ENCODE data around the gene ING3. TPM values are rescaled to one million over a fixed set of nuclear protein-coding genes. Genes with fewer than 3 reads are reported as not detected.
A peak's percentile ranks its signal among the peaks of the same experiment; 100 is the strongest.

ING3 gene
- total and polyA plus RNA-seq, 2 donors (not counting 3 experiments of a cell fraction or from before 2014, with no cell fraction given), result 8.7 to 19.6 TPM

DNA sequence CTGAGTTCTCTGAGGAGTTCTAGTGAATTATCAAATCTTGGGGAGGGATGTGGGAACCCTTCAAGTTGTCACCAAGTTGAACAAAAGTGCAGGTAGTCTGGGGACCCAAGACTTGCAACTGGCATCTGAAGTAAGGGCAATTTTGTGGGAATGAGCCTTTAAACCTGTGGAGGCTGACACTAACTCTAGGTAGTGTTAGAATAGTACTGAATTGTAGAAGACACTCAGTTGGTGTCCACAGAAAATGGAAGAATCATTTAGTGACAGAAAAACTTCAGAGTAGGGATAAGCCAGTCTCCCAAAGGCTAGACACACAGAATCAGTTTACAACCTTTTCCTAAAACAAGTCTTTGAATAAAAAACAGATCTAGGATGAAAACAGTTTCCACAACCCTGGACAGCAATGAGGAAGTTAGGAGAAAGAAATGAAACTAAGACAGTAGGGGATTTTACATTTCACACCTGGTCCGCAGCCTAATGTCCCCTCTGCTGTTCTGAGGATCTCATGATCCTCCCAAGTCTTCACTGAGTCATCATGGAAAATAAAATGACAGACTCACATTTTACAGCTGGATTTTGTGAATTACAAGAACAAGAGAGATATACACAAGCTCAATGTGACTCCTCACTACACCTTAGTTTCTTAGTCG, 23.0 kb upstream of the ING3 start:
- peak overlapping the region; percentile 31 for H2AFZ ChIP-seq (ENCODE audit: low read depth, low read length)
- dilution Hi-C loops (cut with MboI; ENCODE audit: extremely low pct_ligation_motif_present, low sequenced_read_pairs), result no loop called here
- H3K27me3 ChIP-seq (ENCODE audit: control insufficient read depth in 2 of 2, insufficient read depth in 2 of 2, low read length in 2 of 2), result no peaks in the 10 kb centered on the region
- no peaks in the 10 kb centered on the region for H3K9me3 ChIP-seq (replicated peaks; ENCODE audit: control insufficient read depth, insufficient read depth, low read length)
- no peaks in the 10 kb centered on the region for H3K9me1 ChIP-seq (replicated peaks; ENCODE audit: control insufficient read depth, extremely low read depth, insufficient read depth, low read length)
- intact Hi-C loops (cut with micrococcal nuclease), result no loop called here
- ChIA-PET CTCF (interaction anchor here (1.1 to 2.1 kb wide), 3 partner anchors 14 to 130 kb away, joined by 3 to 6 read pairs (median 4); partner anchors contain the start of gene ING3), POLR2A (no interaction called here)
- no peaks in the 10 kb centered on the region for H3K79me2 ChIP-seq (ENCODE audit: control insufficient read depth, insufficient read depth, low read length)
- no TSS peak for BruUV-seq (replicated peaks)
- H3K9ac ChIP-seq (replicated peaks; ENCODE audit: extremely low read depth, insufficient read depth, low read length), result no peak overlapping the region
- no peak for TF ChIP-seq CTCF (IDR thresholded peaks at IDR 0.05; ENCODE audit: extremely low read depth in 1 of 2, insufficient read depth in 1 of 2, low read depth in 1 of 2, low read length in 2 of 2)
- no peak for TF ChIP-seq JUN (IDR thresholded peaks at IDR 0.05; ENCODE audit: borderline replicate concordance, insufficient read depth, insufficient read length, low read depth)
- no peak for TF ChIP-seq EZH2 (IDR thresholded peaks at IDR 0.05; ENCODE audit: borderline replicate concordance, low read depth, low read length, severe bottlenecking)
- TF ChIP-seq FOS (IDR thresholded peaks at IDR 0.05; ENCODE audit: borderline replicate concordance, insufficient read depth, low read length), result no peak
- TF ChIP-seq MYC (IDR thresholded peaks at IDR 0.05; ENCODE audit: low read depth, low read length), result no peak
- peaks cover 27% of the 10 kb centered on the region for H3K4me1 ChIP-seq (ENCODE audit: control insufficient read depth, extremely low read depth, insufficient read depth, low read length)
- H3K27ac ChIP-seq (ENCODE audit: insufficient read depth, low read depth, low read length), result no peak overlapping the region
- H3K36me3 ChIP-seq (ENCODE audit: control insufficient read depth in 2 of 2, extremely low read depth in 1 of 2, insufficient read depth in 2 of 2, low read length in 2 of 2), result no peaks in the 10 kb centered on the region
- H4K20me1 ChIP-seq (replicated peaks; ENCODE audit: control insufficient read depth, extremely low read depth, insufficient read depth, low read length), result no peaks in the 10 kb centered on the region
- no peak overlapping the region for H3K4me2 ChIP-seq (ENCODE audit: insufficient read depth, low read length)
- DNase-seq (ENCODE audit: low read depth, low spot score) (no peak), FAIRE-seq (no peak)
- H3K4me3 ChIP-seq (replicated peaks in 1 of 3; ENCODE audit: insufficient read depth in 1 of 3, low read depth in 1 of 3, low read length in 3 of 3), result no peak overlapping the region
